ENCODE data around the gene IGF2BP1. TPM values are rescaled to one million over a fixed set of nuclear protein-coding genes. Genes with fewer than 3 reads are reported as not detected.
"Not testable (repeated sequence)": the region's sequence is repeated elsewhere in the genome, so short reads cannot be mapped to it uniquely, and the experiment has no call there.

Gene IGF2BP1
- total RNA-seq, 1 experiment from 2014 or later: not detected

- DNase-seq (ENCODE audit: low spot score): no peak
These were observed 1.0 kb upstream of the IGF2BP1 start for GRCh38 chr17:48995974-48996721.

GRCh38 chr17:48996722-48997102 lies 473 bp upstream of the IGF2BP1 start:
- DNase-seq (ENCODE audit: low spot score): no peak

- DNase-seq (ENCODE audit: low spot score): no peak
These were observed 822 bp downstream of the IGF2BP1 start for GRCh38 chr17:48997827-48998586.

- DNase-seq (ENCODE audit: low spot score): no peak
These were observed 1.6 kb downstream of the IGF2BP1 start for GRCh38 chr17:48998587-48999440.

- DNase-seq (ENCODE audit: low spot score): no peak
These were observed 3.8 kb downstream of the IGF2BP1 start for GRCh38 chr17:49000943-49001342.

- no peak for DNase-seq (ENCODE audit: low spot score)
These were observed 4.5 kb downstream of the IGF2BP1 start for GRCh38 chr17:49001671-49002070.

GRCh38 chr17:49002331-49002730 lies 5.1 kb downstream of the IGF2BP1 start:
- DNase-seq (ENCODE audit: low spot score): no peak

GRCh38 chr17:49002766-49003165 lies 5.6 kb downstream of the IGF2BP1 start:
- DNase-seq (ENCODE audit: low spot score): no peak

GRCh38 chr17:49003557-49004511 lies 6.6 kb downstream of the IGF2BP1 start:
- DNase-seq (ENCODE audit: low spot score): no peak

GRCh38 chr17:49005140-49005539 lies 8.0 kb downstream of the IGF2BP1 start:
- no peak for DNase-seq (ENCODE audit: low spot score)

GRCh38 chr17:49008908-49009307 lies 11.7 kb downstream of the IGF2BP1 start:
- not testable (repeated sequence) for DNase-seq (ENCODE audit: low spot score)

- no peak for DNase-seq (ENCODE audit: low spot score)
These were observed 15.6 kb downstream of the IGF2BP1 start for GRCh38 chr17:49012769-49013255.

GRCh38 chr17:49013311-49014213 lies 16.4 kb downstream of the IGF2BP1 start:
- DNase-seq (ENCODE audit: low spot score): no peak

GRCh38 chr17:49015179-49015923 lies 18.2 kb downstream of the IGF2BP1 start:
- no peak for DNase-seq (ENCODE audit: low spot score)

- peak; percentile 16 for DNase-seq (ENCODE audit: low spot score)
These were observed 19.0 kb downstream of the IGF2BP1 start for GRCh38 chr17:49015924-49016774.

GRCh38 chr17:49016775-49017463 lies 19.7 kb downstream of the IGF2BP1 start:
- peak; percentile 75 for DNase-seq (ENCODE audit: low spot score)

GRCh38 chr17:49018116-49018612 lies 21.0 kb downstream of the IGF2BP1 start:
- no peak for DNase-seq (ENCODE audit: low spot score)

Data from HT-29 (cell line).